H4 (cell line): ENCODE measurements around the gene PDSS2. TPM values are rescaled to one million over a fixed set of nuclear protein-coding genes. Genes with fewer than 3 reads are reported as not detected.
"Not testable (repeated sequence)": the region's sequence is repeated elsewhere in the genome, so short reads cannot be mapped to it uniquely, and the experiment has no call there.

Source experiments
- DNase-seq: peaks from one replicate; pipeline ENCODE4 v3.0.0-alpha.2; 2015; ENCODE audit warnings: low spot score
- total RNA-seq: library from RNA; depleted of rRNA; stranded (reverse); fragments of >200 nt; shearing (Covaris generic); gene quantifications from 2 replicates; pipeline ENCODE4 v1.2.3, GENCODE V29; 2014

PDSS2 gene
- total RNA-seq, 1 experiment from 2014 or later, result 11.1 TPM

- DNase-seq, result not testable (repeated sequence)
Measured at GRCh38 chr6:107475360-107475759, 16.0 kb upstream of the PDSS2 start.

DNA sequence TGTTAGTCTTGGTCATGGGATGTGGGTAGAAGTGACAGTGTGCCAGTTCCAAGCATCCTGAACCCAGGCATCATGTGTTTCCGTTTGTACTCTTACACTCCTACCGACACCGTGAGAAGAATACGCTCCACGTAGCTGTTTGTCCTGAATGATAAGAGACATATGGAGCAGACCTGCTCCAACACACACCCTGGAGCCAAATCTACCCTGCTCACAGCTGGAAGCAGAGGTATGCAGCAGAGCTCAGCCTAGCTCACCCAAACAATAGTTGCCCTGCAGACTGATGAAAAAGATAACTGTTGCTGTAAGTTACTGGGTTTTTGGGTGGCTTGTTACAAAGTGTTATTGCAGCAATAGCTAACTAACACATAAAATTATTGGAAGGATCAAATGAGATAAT is 14.3 kb upstream of the PDSS2 start:
- no peak for DNase-seq

GRCh38 chr6:107470364-107470763 is 11.0 kb upstream of the PDSS2 start:
- no peak for DNase-seq

- DNase-seq, result no peak
Measured at GRCh38 chr6:107466062-107466461, 6.7 kb upstream of the PDSS2 start.

DNA sequence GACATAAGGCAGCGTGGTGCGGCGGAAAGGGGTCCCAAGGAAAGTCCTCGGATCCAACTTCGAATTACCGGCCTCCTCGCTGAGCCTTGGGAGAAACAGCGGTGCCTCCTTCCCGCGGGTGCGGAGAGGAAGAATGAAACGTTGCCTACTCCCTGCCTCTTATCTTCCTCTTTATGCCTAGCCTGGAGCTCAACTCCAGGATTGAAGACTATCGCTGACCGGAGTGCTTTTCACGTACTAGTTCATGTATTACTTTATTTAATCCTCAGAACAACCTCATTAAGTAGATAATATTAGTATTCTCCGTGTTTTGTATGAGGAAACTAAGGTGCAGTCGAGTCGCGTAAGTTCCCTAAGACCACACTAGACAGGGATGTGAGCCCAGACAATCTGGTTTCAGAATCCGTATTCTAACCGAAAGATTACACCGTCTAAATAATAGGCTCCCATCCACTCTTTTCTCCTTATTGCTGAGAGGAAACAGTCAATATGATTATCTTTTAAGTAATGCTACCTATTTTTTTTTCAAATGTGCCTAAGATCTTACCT is 793 bp upstream of the PDSS2 start:
- DNase-seq, result no peak

DNA sequence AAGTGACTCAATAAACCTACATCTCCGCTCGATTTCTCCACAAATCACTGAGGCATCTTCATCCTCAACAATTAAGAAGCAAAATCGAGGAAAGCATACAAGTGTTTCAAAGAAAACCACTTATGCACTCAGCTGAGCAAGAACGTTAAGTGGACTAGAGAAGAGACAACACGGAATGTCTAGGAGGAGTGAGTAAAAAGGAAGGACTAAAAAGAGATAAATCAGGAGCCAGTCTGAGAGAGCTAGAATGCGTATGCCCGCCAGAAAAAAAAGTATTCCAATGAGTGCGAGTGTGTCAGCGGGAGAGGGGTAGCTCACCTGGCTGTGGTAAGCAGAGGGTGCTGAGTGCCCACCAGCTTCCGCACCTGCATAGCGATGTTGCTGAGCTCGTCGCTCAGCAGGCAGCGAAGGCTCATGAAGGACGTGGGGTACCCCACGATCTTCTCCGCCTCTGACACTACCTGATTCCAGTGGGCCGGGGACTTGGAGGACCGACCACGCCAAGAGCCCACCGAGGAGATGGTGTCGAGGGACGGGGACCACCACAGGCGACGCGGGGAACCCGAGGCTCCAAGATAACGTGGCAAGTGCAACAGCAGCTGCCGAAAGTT is 587 bp downstream of the PDSS2 start:
- no peak for DNase-seq

DNA sequence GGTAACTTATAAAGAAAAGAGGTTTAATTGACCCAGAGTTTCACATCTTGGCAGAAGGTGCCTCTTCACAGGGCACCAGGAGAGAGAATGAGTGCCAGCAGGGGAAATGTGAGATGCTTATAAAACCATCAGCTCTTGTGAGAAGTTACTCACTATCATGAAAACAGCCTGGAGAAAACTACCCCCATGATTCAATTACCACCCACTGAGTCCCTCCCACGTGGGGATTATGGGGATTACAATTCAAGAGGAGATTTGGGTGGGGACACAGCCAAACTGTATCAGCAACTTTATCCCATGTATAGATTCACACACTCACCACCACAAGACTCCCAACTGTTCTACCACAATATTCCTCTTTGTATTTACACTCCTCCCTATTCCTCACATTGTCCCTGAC is 10.6 kb downstream of the PDSS2 start:
- DNase-seq, result no peak

DNA sequence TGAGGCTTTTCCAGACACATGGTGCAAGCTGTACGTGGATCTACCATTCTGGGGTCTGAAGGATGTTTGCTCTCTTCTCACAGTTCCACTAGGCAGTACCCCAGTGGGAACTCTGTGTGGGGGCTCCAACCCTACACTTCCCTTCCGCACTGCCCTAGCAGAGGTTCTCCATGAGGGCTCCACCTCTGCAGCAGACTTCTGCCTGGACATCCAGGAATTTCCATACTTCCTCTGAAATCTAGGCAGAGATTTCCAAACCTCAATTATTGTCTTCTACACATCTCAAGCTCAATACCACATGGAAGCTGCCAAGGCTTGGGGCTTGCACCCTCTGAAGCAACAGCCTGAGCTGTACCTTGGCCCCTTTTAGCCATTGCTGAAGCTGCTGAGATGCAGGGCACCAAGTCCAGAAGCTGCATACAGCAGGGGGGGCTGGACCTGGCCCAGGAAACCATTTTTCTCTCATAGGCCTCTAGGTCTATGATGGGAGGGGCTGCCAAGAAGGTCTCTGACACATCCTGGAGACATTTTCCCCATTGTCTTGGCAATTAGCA is 11.6 kb downstream of the PDSS2 start:
- no peak for DNase-seq

DNA sequence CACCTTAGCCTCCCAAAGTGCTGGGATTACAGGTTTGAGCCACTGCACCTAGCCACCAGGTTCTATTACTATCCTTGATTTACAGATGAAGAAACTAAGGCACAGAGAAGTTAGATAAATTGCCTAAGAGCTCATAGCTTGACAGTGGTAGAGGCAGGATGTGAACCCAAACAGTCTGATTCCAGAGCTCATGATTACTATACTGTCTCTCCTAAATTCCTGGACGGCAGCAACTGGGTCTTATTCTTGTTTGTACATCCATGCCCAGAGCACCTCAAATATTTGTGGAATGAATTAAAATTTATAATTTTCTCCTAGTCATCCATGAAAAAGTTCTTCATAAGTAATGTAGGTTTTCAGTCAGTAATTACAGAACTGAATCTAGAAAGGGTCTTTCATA is 15.1 kb downstream of the PDSS2 start:
- DNase-seq, result no peak

- no peak for DNase-seq
Measured at GRCh38 chr6:107443608-107444267, 15.6 kb downstream of the PDSS2 start.

DNA sequence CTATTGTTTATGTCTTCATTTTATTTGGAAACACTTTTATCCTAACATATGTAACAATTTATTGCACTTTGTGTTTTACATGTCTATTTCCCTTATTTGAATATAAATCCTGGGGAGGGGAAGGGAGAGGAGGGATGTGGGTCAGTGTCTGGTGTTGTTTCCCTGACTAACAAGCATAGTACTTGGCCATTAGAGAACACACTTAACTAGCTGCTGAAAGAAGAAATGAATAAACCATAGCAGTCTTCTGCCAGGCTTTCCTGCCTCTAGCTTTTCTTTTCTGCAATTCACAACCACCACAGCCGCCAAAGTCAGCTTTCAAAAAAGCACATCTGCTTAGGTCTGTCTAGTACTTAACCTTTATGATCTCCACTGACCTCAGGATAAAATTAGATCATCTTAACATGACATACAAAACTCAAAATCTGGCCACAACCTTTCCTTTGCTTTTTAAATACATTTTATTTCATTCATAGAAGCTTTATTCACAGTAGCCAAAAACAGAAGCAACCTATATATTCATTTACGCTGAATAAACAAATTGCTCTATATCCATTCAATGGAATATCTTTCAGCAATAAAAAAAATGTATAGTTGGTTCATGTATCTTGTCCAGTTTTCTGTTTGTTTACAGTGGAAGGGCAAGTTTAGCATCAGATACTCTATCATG is 16.3 kb downstream of the PDSS2 start:
- no peak for DNase-seq

DNA sequence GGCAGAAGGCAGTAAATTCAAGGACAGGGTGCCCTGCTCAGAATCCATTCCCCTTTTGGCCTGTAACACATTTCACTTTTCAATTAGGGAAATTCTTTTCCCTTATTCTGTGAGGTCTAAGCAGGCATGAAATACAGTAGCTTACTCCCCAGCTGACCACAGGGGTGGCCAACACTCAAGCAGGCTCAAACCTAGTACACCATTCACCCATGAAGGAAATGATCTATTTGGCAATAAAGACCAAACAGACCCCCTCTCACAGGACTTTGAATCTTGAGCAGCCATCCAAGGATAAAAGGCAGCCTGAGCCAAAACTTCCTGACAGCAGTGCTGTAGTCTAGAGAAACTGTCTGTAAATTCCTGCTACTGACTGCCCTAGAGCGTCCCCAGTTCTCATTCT is 17.7 kb downstream of the PDSS2 start:
- DNase-seq, result no peak

GRCh38 chr6:107440936-107441335 is 18.4 kb downstream of the PDSS2 start:
- DNase-seq, result no peak

GRCh38 chr6:107439406-107439805 is 20.0 kb downstream of the PDSS2 start:
- DNase-seq, result no peak

DNA sequence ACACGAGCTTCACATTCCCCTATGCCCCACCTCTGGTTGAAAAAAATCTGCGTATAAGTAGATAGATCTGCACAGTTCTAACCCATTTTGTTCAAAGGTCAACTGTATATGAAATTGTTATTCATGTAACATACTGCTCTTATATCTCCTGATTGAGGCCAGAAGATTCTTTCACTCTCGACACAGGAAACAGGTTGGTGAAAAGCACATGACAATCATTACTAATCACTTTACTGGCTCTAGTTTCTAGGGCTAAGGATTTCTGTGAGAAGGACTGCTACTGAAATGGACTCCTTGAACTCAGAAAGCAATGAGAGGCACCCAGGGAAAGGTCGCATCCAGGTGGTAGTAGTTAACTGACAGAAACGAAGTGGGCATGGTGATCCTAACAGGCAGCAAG is 21.7 kb downstream of the PDSS2 start:
- DNase-seq, result no peak

DNA sequence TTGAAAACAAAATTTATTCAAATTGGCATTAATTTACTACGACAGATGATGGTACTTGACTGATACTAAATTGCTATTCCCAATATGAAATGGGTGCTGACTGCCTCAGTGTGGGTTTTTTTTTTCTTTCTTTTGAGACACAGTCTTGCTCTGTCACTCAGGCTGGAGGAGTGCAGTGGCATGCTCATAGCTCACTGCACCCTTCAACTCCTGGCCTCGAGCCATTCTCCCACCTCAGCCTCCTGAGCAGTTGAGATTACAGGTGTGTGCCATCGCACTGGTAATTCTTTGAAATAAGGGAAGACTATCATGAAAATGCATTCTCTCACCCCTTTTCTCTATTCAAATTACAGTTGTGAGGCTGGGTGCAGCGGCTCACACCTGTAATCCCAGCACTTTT is 22.5 kb downstream of the PDSS2 start:
- no peak for DNase-seq

- DNase-seq, result no peak
Measured at GRCh38 chr6:107435798-107436197, 23.6 kb downstream of the PDSS2 start.

DNA sequence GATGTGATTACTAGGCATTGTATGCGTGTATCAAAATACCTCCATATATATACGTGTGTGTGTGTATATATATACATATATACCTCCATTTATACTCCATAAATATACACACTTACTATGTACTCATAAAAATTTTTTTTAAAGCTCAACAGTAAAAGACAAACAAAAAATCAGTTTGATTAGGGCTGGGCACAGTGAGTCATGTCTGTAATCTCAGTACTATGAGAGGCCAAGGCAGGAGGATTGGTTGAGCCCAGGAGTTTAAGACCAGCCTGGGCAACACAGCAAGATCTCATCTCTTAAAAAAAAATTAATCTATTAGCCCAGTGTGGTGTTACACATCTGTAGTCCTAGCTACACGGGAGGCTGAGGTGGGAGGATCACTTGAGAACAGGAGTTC is 24.6 kb downstream of the PDSS2 start:
- DNase-seq, result no peak

- not testable (repeated sequence) for DNase-seq
Measured at GRCh38 chr6:107425951-107426350, 33.4 kb downstream of the PDSS2 start.

GRCh38 chr6:107423474-107423990 is 35.8 kb downstream of the PDSS2 start:
- DNase-seq, result no peak

DNA sequence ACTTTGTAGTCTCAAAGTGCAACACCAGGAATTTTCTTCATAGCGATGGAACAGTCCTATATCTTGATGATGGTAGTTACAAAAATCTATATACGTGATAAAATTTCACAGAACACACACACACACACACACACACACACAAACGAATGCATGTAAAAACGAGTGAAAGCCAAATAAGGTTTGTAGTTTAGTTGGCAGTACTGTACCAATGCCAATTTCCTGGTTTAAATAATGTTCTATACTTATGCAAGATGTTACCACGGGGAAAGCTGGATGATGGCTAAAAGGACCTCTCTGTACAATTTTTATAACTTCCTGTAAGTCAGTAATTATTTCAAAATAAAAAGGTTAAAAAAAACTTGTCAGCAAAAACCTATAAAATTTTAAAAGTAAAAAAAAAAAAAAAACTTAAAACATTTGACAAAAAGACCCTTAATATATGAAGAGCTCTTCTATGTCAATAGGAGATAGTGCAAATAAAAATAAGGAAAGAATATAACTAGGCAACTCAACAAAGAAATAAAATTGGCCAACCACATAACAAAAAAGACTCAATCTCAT is 37.6 kb downstream of the PDSS2 start:
- no peak for DNase-seq

- no peak for DNase-seq
Measured at GRCh38 chr6:107419733-107420132, 39.6 kb downstream of the PDSS2 start.
